ENCODE results near the gene VPS41.
"Not testable (repeated sequence)": the region's sequence is repeated elsewhere in the genome, so short reads cannot be mapped to it uniquely, and the experiment has no call there.

The VPS41 gene

DNA sequence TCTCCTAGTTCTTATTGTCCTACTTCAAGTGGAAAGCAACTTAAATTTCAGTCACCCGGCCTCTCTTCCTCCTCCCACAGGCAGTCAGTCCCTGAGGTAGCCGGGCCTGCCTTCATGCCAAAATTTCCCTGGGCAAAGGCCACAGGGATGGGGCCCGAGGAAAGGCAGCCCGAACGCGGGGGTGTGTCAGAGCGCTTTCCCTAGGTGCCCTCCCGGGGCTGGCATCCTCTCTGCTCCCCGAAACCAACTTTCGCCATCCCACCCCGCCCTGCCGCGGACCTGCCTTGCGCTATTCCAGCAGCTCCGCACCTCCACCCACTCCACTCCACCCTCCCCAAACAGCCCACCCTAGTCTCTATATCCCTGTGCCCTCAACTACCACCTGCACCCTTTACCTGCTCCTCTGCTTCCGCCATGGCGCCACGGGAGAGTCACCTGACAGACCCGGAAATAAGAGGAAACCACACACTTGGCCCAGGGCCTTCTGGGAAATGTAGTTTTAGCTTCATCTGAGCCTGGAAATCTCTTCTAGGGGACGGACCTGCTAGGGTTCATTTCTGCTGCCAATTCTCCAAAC, at the start of gene VPS41:
TSS of gene VPS41 (minus strand) at position 433 of the 577 bp plus-strand sequence. CDS start at position 416, 17 bp downstream.
- DNase-seq, result peak; percentile 43

GRCh38 chr7:38955892-38956291, 46.9 kb upstream of the VPS41 start:
- no peak for DNase-seq

DNA sequence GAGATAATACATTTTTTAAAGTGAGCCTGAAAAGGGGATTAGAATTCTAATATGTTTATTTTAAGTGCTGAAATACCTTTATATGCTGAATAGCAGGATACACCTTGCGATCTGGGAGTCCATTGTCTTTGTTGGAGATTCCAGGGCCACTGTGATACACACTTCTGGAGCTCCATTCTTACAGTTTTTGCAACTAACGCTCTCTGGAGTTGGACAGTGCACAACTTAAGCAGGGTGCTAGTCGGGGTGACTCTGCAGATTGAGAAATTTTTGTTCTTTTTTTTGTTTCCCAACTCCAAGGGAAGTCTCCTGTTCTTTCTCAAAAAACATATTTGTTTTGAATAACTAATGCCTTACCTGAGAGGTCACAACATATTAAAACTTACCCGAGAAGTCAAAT, 45.0 kb upstream of the VPS41 start:
- no peak for DNase-seq

- no peak for DNase-seq
These were observed 44.2 kb upstream of the VPS41 start for GRCh38 chr7:38953227-38953626.

DNA sequence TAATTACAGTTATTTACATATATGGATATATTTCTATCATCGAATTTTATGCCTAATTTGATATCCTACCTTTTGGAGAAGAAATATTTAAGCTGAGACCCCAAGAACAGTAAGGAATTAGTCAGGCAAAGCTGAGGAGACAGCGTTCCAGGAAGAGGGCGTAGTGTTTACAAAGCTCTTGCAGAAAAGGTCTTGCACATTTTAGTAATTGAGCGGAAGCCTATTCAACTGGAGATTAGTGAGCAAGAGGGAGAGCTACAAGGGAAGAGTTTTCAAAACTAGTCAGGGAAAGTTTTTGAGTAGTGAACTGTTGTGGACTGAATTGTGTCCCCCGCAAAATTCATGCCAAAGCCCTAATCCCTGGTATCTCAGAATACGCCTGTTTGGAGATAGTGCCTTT, 42.2 kb upstream of the VPS41 start:
- no peak for DNase-seq

- no peak for DNase-seq
These were observed 41.3 kb upstream of the VPS41 start for GRCh38 chr7:38950309-38950708.

DNA sequence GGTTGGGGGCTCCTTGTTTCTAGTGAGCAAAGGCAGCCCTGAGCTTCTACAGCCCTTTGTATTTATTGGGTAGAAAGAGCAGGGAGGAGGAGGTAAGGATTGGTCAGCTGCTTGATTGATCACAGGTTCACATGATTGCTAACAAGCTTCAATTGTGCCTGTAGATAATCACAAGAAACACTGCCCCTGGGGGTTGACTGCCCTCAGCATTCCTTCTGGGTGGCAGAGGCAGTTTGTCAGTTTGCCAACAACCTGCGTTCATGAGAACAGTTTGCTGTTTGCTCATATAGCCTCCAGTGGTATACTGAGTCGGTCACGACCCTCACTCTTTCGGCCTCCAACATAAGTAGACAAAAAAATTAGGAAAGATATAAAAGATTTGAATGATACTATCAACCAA, 38.5 kb upstream of the VPS41 start:
- not testable (repeated sequence) for DNase-seq

DNA sequence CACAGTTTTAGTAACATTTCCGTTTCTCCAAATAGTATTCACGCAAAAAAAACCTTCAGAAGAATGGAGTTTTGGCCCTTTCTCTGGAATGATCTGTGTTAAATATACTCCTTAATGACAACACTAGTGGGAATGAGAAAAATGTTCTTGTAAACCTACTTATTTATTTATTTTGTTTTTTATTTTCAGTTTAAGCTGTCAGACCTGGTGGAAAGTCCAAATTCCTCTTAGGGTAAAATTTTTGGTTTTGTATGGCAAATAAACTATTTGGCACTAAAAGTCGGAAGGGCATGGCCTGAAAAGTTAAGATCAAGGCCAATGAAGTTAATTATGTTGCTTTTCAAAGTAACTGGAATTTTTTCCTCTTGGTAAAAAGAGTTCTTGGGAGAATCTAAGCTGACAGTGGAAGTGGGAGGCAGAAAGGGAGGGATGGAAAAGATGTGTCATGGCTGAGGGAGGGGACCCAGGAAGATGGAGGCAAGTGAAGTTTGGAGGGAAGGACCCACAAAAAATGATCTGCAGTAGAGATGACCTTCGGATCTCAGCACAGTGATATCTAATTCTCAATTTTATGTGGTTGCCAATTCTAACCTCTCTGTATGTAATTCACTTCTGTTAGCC, 33.5 kb upstream of the VPS41 start:
- DNase-seq, result no peak

DNA sequence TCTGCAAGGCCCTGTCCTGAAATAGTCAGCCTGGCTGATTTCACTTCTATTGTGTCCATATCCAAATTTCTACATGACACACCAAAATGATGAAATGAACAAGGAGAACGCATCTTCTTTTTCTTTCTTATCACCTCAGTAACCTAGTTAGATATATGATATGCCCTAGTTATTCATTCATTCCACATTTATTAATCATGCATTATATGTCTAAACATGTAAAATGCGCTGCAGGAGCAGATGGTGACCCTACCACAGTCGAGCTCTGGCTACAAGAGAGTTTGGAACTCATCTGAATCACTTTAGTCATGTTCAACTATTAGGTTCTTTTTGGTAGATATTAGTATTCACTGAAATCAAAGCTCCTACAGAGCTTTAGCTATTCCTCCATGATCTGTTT, 31.8 kb upstream of the VPS41 start:
- DNase-seq, result no peak

GRCh38 chr7:38938589-38938988, 29.6 kb upstream of the VPS41 start:
- no peak for DNase-seq

GRCh38 chr7:38938001-38938485, 29.1 kb upstream of the VPS41 start:
- no peak for DNase-seq

DNA sequence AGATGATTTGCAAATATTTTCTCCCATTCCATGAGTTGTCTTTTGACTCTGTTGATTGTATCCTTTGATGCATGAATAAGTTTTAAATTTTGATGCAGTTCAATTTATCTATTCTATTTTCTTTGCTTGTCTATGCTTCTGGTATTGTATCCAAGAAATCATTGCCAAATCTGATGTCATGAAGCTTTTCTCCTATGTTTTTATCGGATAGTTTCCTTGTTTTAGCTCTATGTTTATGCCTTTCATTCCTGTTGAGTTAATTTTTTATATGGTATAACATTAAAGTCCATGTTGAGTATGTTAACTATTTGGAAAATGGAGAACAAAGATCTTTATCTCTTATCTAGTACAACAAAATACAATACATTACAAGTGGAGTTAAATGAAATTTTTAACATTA, 27.6 kb upstream of the VPS41 start:
- no peak for DNase-seq

- DNase-seq, result no peak
These were observed 25.5 kb upstream of the VPS41 start for GRCh38 chr7:38934536-38934935.

DNA sequence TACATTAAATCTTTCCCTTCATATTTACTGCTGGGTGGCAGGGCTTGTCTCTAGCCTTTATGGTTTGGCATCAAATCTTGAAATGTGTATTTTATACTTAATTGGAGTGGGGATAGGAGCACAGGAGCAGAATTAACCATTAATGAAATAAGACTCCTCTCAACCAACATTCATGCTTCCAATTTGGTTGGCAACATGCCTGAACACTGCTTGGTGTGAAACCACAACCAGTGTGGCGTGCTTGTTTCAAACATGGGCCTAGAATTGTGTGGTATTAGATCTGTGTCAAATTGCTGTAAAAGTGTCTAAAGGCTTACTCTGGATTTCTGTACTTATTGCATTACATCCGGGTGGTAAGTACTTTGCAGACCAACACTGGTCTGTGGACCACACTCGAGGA, 25.1 kb upstream of the VPS41 start:
- no peak for DNase-seq

DNA sequence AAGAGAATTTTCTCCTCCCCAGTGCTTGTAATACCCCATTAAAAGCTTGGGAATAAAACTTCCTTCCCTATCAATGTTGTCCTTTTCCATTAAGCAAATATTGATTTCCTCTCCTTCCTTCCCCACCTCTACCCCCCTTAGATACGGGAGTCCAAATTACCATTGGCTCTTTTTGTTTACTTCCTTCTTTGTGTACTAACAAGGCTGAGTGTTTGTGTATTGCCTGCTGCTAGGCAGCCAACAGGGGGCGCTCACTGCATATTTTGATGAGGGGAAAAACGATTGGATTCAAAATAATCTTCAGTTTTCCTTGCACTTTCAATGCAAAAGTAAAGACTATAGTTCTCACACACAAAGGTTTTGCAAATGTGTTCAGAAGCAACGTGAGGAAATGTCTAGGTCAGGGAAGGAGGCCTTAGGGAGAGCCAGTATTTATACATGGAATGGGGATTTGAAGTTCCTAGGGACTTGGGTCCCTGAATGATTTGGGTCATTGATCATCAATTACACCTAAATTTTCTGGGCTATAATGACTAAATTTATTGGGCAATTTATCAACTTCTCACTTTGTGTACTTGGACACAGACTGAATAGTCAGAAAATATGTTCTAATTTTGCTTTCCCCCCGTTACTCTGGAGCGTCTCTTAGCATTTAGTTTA, 23.6 kb upstream of the VPS41 start:
- DNase-seq, result peak; percentile 43

- no peak for DNase-seq
These were observed 20.6 kb upstream of the VPS41 start for GRCh38 chr7:38929460-38930171.

- DNase-seq, result no peak
These were observed 19.5 kb upstream of the VPS41 start for GRCh38 chr7:38928506-38928905.

DNA sequence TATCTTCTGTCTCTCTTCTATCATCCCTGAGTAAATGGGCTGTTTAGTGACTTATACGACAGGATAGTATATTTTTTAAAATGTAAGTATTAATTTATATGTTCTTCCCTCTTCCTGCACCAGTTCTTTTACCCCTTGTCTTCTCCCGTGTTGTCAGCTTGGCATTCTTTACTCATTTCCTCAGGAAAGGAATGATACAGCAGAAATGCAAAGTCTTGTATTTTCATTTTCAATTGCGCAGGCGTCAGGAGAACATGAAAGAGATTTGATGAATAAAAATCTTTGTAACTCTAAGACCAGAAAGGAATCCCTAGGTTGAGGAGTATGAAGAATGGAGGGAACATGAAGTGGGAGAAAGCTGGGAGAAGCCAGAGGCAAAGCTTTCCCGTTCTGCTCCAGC, 18.8 kb upstream of the VPS41 start:
- DNase-seq, result no peak

DNA sequence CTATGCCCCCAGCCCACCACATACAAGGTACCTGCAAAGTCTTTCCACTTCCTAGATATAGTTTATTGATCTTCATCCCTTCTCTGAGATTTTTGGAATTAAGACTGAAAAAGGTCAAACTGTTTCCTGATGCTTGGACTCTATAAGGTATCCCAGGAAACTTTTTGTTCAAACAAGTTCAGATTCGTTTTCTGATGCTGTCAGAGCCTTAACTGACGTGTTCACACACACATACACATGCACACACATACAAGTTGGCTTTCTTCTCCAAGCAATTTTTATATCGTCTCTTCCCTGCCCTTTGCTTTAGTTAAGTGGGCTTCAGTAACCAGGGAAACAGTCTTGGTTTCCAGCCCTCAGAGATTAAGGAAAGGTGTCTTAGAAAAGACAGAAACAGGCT, 11.7 kb upstream of the VPS41 start:
- DNase-seq, result no peak

DNA sequence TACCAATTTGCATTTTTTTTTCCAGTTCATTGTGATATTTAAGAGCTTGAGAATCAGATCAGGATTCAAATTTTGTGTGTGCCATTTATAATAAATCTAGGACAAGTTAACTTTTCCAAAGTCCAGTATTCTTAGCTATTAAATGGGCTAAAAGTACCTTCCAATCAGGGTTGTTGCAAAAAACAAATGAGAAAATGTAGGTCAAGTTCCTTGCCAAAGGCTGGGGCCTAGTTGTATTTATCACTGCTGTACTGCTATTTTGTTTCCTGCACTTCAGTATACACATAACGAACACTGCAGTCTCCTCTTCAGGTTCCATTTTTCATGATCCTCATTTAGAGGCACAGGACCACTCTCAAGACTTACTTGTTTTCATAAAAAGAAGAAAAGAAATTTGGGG, 7.4 kb upstream of the VPS41 start:
- DNase-seq, result no peak

DNA sequence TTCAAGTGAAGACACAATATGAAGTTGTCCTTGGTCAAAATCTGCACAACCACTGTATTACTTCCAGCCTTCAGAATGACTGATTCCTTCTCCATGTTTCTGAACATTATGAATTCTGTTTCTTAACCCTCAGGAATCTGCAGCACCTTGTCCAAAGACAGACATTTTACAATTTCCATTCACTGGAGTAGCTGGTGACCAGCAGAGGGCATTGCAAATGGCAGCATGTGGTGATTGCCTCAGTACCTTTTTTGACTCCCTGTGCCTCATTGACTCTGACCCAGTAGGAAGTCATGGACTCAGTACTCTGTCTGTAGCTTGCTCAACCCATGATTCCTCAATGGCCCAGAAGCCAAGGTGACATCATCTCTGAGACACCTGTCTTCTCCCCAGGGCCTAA, 879 bp upstream of the VPS41 start:
- DNase-seq, result no peak

GRCh38 chr7:38907766-38908165, 1.2 kb downstream of the VPS41 start:
- no peak for DNase-seq

- DNase-seq, result no peak
These were observed 1.9 kb downstream of the VPS41 start for GRCh38 chr7:38907066-38907465.
